Memory B cell (primary cell): ENCODE results near the gene VPS35L.

Source experiments
- ATAC-seq: fragments of 150-1000 bp; cut with Tn5 transposase; 2 replicates; pipeline ENCODE4 v1.10.0; 2021; ENCODE audit warnings: low read depth, mild to moderate bottlenecking, moderate library complexity
- DNase-seq, 2 donors: peaks; one replicate each; pipeline ENCODE4 v3.0.0; 2022; ENCODE audit warnings: low spot score in 2 of 2
- H3K27ac Mint-ChIP-seq: one replicate; pipeline ENCODE4 v1.8.0; 2022; ENCODE audit warnings: mild to moderate bottlenecking, moderate library complexity, mixed read lengths
- H3K27me3 Mint-ChIP-seq: one replicate; pipeline ENCODE4 v1.8.0; 2022; ENCODE audit warnings: mixed read lengths
- H3K36me3 Mint-ChIP-seq: one replicate; pipeline ENCODE4 v1.8.0; 2022; ENCODE audit warnings: mild to moderate bottlenecking, mixed read lengths
- H3K4me1 Mint-ChIP-seq: one replicate; pipeline ENCODE4 v1.8.0; 2022; ENCODE audit warnings: mixed read lengths
- H3K4me3 Mint-ChIP-seq: one replicate; pipeline ENCODE4 v1.8.0; 2022; ENCODE audit warnings: mild to moderate bottlenecking, moderate library complexity, mixed read lengths
- H3K9me3 Mint-ChIP-seq: one replicate; pipeline ENCODE4 v1.8.0; 2022; ENCODE audit warnings: mixed read lengths

VPS35L gene

DNA sequence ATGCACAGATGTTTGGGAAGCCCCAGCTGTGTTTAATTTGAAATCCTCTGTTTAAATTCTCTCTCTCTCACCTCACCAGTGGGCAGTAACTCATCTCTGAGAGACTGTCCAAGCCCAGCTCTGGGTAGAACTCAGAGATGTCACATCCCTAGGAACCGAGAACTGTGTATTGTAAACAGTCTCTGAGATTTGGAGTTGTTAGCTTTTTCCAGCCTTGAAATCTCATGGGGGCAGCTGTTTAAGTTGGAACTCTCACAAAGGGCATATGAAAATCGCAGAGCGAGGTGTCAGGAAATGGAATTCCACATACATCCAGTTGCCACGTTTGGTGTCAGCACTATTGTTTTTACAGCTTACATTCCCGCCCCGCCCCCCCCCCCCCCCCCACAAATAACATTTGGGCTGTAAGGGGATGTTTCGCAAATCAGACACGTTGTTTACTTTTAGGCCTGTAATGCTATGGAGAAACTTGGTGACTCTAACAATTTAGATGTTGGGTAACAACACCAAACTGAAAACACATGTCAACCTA, 34.3 kb downstream of the VPS35L start:
- peaks cover 33% of the 10 kb centered on the region for H3K36me3 Mint-ChIP-seq
- no peak for DNase-seq
- ATAC-seq: no peak
- no peaks in the 10 kb centered on the region for H3K4me1 Mint-ChIP-seq
- no peaks in the 10 kb centered on the region for H3K9me3 Mint-ChIP-seq
- H3K4me3 Mint-ChIP-seq: no peak overlapping the region
- H3K27ac Mint-ChIP-seq: no peak overlapping the region
- H3K27me3 Mint-ChIP-seq: no peaks in the 10 kb centered on the region

- DNase-seq (no peak), ATAC-seq (no peak)
- Mint-ChIP-seq H3K27me3 (no peaks in the 10 kb centered on the region), H3K36me3 (peaks cover 21% of the 10 kb centered on the region), H3K4me3 (no peak overlapping the region), H3K9me3 (no peaks in the 10 kb centered on the region), H3K27ac (no peak overlapping the region), H3K4me1 (no peaks in the 10 kb centered on the region)
Measured at GRCh38 chr16:19595043-19595767, 39.7 kb downstream of the VPS35L start.

DNA sequence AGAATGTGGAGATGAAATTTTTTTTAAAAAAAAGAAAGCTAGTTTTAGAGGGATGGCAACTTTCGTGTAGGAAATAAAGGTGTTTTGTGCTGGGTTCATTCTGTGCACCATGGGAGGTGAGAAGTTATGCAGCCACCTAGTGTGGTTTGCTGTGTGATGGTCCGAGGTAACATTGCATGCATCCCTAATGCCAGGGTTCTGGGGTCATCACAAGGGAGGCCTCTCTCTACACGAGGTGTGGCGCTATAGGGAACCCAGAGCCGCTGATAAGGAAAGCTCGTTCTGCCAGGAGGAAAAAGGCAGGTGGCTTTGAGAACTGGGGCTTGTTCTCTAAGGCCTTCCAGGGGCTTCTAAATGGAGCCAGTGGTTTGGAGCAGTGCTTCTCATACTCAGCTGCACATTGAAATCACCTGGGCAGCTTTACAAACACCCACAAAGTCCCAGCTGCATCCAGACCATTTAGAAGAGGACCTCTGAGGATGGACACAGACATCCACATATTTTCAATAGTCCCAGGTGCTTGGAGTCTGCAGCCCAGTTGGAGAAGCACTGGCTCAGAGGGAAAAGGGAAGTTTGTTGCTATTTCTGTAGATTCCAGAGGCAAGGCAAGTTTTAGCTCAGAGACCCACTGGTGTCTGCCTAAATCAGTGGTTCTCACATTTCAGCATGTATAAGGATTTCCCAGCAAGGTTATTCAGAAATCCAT, 43.5 kb downstream of the VPS35L start:
- no peak for DNase-seq
- H3K9me3 Mint-ChIP-seq: no peaks in the 10 kb centered on the region
- no peaks in the 10 kb centered on the region for H3K27me3 Mint-ChIP-seq
- peaks cover 25% of the 10 kb centered on the region for H3K36me3 Mint-ChIP-seq
- no peak overlapping the region for H3K4me3 Mint-ChIP-seq
- no peaks in the 10 kb centered on the region for H3K4me1 Mint-ChIP-seq
- ATAC-seq: no peak
- H3K27ac Mint-ChIP-seq: no peak overlapping the region

- Mint-ChIP-seq H3K27ac (no peak overlapping the region), H3K36me3 (peaks cover 29% of the 10 kb centered on the region), H3K9me3 (no peaks in the 10 kb centered on the region), H3K4me3 (no peak overlapping the region), H3K27me3 (no peaks in the 10 kb centered on the region), H3K4me1 (no peaks in the 10 kb centered on the region)
- no peak for ATAC-seq
- DNase-seq: no peak
Measured at GRCh38 chr16:19599968-19600716, 44.6 kb downstream of the VPS35L start.

GRCh38 chr16:19601083-19601976, 45.8 kb downstream of the VPS35L start:
- Mint-ChIP-seq H3K36me3 (peaks cover 37% of the 10 kb centered on the region), H3K9me3 (peaks cover 7% of the 10 kb centered on the region), H3K27ac (no peak overlapping the region), H3K4me1 (no peaks in the 10 kb centered on the region), H3K4me3 (no peak overlapping the region), H3K27me3 (no peaks in the 10 kb centered on the region)
- ATAC-seq (no peak), DNase-seq (no peak)

GRCh38 chr16:19604911-19605310, 49.4 kb downstream of the VPS35L start:
- Mint-ChIP-seq H3K27ac (no peak overlapping the region), H3K36me3 (peaks cover 62% of the 10 kb centered on the region), H3K4me3 (no peak overlapping the region), H3K9me3 (peaks cover 7% of the 10 kb centered on the region), H3K27me3 (no peaks in the 10 kb centered on the region), H3K4me1 (no peaks in the 10 kb centered on the region)
- ATAC-seq: no peak
- DNase-seq: no peak

- no peaks in the 10 kb centered on the region for H3K4me1 Mint-ChIP-seq
- H3K9me3 Mint-ChIP-seq: peaks cover 7% of the 10 kb centered on the region
- H3K27me3 Mint-ChIP-seq: no peaks in the 10 kb centered on the region
- H3K36me3 Mint-ChIP-seq: peaks cover 66% of the 10 kb centered on the region
- ATAC-seq: no peak
- H3K4me3 Mint-ChIP-seq: no peak overlapping the region
- DNase-seq: no peak
- H3K27ac Mint-ChIP-seq: no peak overlapping the region
Measured at GRCh38 chr16:19605701-19606100, 50.2 kb downstream of the VPS35L start.

DNA sequence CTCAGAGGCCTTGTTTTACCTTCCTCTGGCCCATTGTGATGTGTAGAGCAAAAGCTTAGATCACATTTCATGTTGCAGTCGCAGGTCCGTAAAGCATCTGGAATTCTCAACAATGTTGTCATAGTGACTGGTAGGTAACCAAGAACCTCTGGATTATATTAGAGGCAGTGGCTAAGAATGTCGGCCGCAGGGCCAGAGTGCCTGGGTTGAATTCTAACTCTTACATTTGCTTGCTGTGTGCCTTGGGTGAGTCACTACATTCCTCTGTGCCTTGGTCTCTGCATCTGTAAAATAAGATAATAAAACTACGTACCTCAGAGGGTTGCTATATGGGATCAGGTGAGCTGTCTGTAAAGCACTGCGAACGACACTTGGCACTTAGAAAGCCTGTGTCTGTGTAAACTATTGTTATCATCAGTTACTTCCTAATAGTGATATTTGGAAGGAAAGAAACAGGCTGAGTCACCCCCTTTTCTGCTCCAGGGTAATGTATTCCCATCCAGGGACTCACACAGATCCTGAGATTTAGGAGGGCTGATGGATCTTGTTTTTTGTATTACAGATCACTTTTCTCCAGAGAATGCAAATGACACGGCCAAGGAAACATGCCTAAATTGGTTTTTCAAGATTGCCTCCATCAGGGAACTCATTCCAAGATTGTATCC, 52.2 kb downstream of the VPS35L start:
- no peaks in the 10 kb centered on the region for H3K27me3 Mint-ChIP-seq
- ATAC-seq: no peak

GRCh38 chr16:19609359-19609758, 53.9 kb downstream of the VPS35L start:
- Mint-ChIP-seq H3K27ac (no peak overlapping the region), H3K36me3 (peaks cover 61% of the 10 kb centered on the region), H3K4me3 (no peak overlapping the region), H3K9me3 (peaks cover 7% of the 10 kb centered on the region), H3K27me3 (no peaks in the 10 kb centered on the region), H3K4me1 (no peaks in the 10 kb centered on the region)
- DNase-seq: no peak
- ATAC-seq: no peak

More for the DNA sequence above, 52.2 kb downstream of the VPS35L start:
- Mint-ChIP-seq H3K4me3 (no peak overlapping the region), H3K9me3 (peaks cover 7% of the 10 kb centered on the region), H3K27ac (no peak overlapping the region), H3K36me3 (peaks cover 68% of the 10 kb centered on the region), H3K4me1 (no peaks in the 10 kb centered on the region)
- no peak for DNase-seq

- Mint-ChIP-seq H3K27ac (no peak overlapping the region), H3K4me3 (no peak overlapping the region), H3K4me1 (no peaks in the 10 kb centered on the region), H3K27me3 (no peaks in the 10 kb centered on the region), H3K9me3 (peaks cover 7% of the 10 kb centered on the region), H3K36me3 (peaks cover 53% of the 10 kb centered on the region)
- ATAC-seq (no peak), DNase-seq (no peak)
Measured at GRCh38 chr16:19610200-19610599, 54.7 kb downstream of the VPS35L start.

- Mint-ChIP-seq H3K36me3 (peaks cover 40% of the 10 kb centered on the region), H3K4me3 (no peak overlapping the region), H3K27me3 (no peaks in the 10 kb centered on the region), H3K27ac (no peak overlapping the region), H3K9me3 (no peaks in the 10 kb centered on the region), H3K4me1 (no peaks in the 10 kb centered on the region)
- no peak for DNase-seq
- no peak for ATAC-seq
Measured at GRCh38 chr16:19613834-19614233, 58.3 kb downstream of the VPS35L start.

DNA sequence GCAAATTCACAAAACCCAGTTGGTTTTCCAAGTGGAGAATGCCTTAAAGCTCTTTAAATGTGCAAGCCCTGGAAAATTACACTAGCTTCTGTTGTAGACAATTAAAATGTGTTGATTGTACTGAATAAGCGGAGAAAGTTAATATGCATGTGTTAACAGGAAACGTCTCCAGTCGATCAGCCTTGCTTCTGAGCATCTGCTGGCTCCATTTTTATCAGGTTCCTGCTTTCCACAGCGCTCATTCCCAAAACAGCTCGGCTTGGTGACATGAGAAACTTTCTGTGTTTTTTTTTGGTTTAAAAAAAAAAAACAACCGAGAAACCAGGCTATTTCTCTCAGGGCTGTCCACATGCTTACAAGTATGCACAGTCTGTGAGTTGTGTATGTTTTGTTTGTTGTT, 60.7 kb downstream of the VPS35L start:
- Mint-ChIP-seq H3K27ac (no peak overlapping the region), H3K4me3 (no peak overlapping the region), H3K27me3 (no peaks in the 10 kb centered on the region), H3K4me1 (no peaks in the 10 kb centered on the region), H3K36me3 (peaks cover 25% of the 10 kb centered on the region), H3K9me3 (no peaks in the 10 kb centered on the region)
- ATAC-seq (no peak), DNase-seq (no peak)

GRCh38 chr16:19618876-19619275, 63.4 kb downstream of the VPS35L start:
- Mint-ChIP-seq H3K36me3 (peaks cover 24% of the 10 kb centered on the region), H3K27me3 (no peaks in the 10 kb centered on the region), H3K4me1 (no peaks in the 10 kb centered on the region), H3K9me3 (no peaks in the 10 kb centered on the region), H3K27ac (no peak overlapping the region), H3K4me3 (no peak overlapping the region)
- no peak for DNase-seq
- no peak for ATAC-seq
